ENCODE measurements around the gene WFIKKN2. TPM values are rescaled to one million over a fixed set of nuclear protein-coding genes. Genes with fewer than 3 reads are reported as not detected.

The WFIKKN2 gene
- polyA plus RNA-seq, 1 of the 3 experiments (the other 2 are of a cell fraction): not detected

DNA sequence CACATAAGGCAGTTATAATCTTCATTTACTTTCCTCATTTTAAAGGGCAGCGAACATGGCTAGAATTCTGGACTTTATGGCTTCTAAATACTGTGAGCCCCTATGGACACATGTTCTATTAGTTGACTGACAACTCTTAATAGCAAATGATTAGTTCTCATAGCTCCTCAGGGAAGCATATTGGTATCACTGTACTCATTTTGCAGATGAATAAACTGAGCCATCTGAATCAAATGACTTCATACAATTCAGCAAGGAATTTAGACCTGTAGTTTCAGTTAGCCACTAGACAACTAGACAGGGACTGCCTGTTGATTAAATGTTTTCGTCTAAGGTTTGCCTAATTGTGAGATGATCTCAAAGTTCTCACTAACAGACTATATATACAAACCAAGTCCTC lies 21.0 kb downstream of the WFIKKN2 start (continued):
- TF ChIP-seq NRF1 (IDR thresholded peaks at IDR 0.05; ENCODE audit: low read depth, low read length): no peak
- no peak for TF ChIP-seq RAD21 (IDR thresholded peaks at IDR 0.05; ENCODE audit: low read length)
- TF ChIP-seq USF1 (IDR thresholded peaks at IDR 0.05; ENCODE audit: borderline replicate concordance, low read depth): no peak
- TF ChIP-seq GABPA (IDR thresholded peaks at IDR 0.05; ENCODE audit: low read depth): no peak
- no peak for TF ChIP-seq POLR2AphosphoS5 (IDR thresholded peaks at IDR 0.05; ENCODE audit: low read depth, low read length)

DNA sequence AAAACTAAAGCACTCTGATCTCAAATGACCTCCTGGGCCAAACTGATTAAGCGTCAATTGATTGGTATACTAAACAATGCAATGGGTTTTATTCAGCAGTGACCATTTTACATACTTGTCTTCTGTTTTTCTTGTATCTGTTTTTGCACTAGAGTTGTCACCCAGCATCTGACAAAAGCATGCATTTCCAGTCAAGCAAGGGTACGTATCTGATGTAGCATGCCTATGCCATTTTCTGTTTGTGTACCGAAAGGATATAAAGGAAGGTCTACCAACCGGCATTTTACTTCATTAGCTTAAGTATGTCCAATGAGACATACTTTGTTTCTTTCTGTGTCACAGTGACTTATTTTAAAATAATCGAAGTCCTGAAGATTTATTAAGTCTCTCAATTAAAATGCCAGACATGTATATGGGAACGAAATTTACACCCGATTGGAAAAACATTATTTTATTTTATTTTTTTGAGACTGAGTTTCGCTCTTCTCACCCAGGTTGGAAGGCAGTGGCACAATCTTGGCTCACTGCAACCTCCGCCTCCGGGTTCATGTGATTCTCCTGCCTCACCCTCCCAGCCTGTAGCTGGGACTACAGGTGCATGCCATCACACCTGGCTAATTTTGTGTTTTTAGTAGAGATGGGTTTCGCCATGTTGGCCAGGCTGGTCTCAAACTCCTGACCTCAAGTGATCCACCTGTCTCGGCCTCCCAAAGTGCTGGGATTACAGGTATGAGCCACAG lies 23.3 kb downstream of the WFIKKN2 start:
- Histone ChIP-seq H4K20me1 (ENCODE audit: insufficient read depth) (peaks cover 18% of the 10 kb centered on the region), H2AFZ (ENCODE audit: low read depth) (no peak overlapping the region), H3K4me3 (ENCODE audit: low read depth in 2 of 2, low read length in 1 of 2) (no peak overlapping the region), H3F3A (replicated peaks; ENCODE audit: insufficient read depth) (peaks cover 11% of the 10 kb centered on the region), H3K27me3 (ENCODE audit: insufficient read depth) (no peaks in the 10 kb centered on the region), H3K9ac (no peak overlapping the region), H3K79me2 (ENCODE audit: insufficient read depth) (peaks cover 21% of the 10 kb centered on the region), H3K4me2 (no peak overlapping the region), H3K27ac (ENCODE audit: low read depth in 2 of 2, low read length in 1 of 2) (no peak overlapping the region), H3K36me3 (replicated peaks in 1 of 2; ENCODE audit: control insufficient read depth in 1 of 2, insufficient read depth in 2 of 2, low read length in 1 of 2) (peaks cover 26 to 29% of the 10 kb centered on the region in 2 experiments), H3K9me2 (no peaks in the 10 kb centered on the region), H3K4me1 (ENCODE audit: control insufficient read depth in 1 of 2, insufficient read depth in 2 of 2, low read depth in 1 of 2, low read length in 1 of 2) (peaks cover 2 to 13% of the 10 kb centered on the region in 2 experiments; a peak in 2 of 4 replicates), H3K9me3 (no peaks in the 10 kb centered on the region)
- ChIA-PET POLR2A (interaction anchor here (9.4 kb wide), 1 partner anchor 93 kb away, joined by 609 read pairs; no protein-coding TSS in a partner anchor), CTCF (interaction anchor here (1.0 to 26.2 kb wide), 8 partner anchors 8 to 188 kb away, joined by 3 to 820 read pairs (median 6); no protein-coding TSS in a partner anchor)
- 93% methylated on average over 12 of the region's 12 CpGs for WGBS (ENCODE audit: low lambda C conversion rate)
- TF ChIP-seq RFX5 (IDR thresholded peaks at IDR 0.05; ENCODE audit: low read length) (no peak), FOXJ3 (CRISPR knock-in tag; IDR thresholded peaks at IDR 0.05) (no peak), JUND (IDR thresholded peaks at IDR 0.05) (no peak), USF2 (IDR thresholded peaks at IDR 0.05; ENCODE audit: borderline replicate concordance, low read depth, low read length) (no peak), NRF1 (IDR thresholded peaks at IDR 0.05; ENCODE audit: low read depth, low read length) (no peak), MEF2A (IDR thresholded peaks at IDR 0.05; ENCODE audit: borderline replicate concordance, low read depth) (no peak), YY1 (IDR thresholded peaks at IDR 0.05; ENCODE audit: low read depth) (no peak), RAD21 (IDR thresholded peaks at IDR 0.05; ENCODE audit: low read length) (no peak), FOXM1 (IDR thresholded peaks at IDR 0.05; ENCODE audit: low read depth) (no peak), GATA2 (CRISPR knock-in tag; IDR thresholded peaks at IDR 0.05) (no peak), SMC3 (IDR thresholded peaks at IDR 0.05; ENCODE audit: low read depth, low read length) (no peak), MXI1 (IDR thresholded peaks at IDR 0.05; ENCODE audit: low read depth, low read length) (no peak), TEAD4 (IDR thresholded peaks at IDR 0.05; ENCODE audit: borderline replicate concordance, insufficient read depth) (no peak), TAF1 (IDR thresholded peaks at IDR 0.05; ENCODE audit: borderline replicate concordance, low read depth, low read length) (no peak)
- TF ChIP-seq, protein P1, sequence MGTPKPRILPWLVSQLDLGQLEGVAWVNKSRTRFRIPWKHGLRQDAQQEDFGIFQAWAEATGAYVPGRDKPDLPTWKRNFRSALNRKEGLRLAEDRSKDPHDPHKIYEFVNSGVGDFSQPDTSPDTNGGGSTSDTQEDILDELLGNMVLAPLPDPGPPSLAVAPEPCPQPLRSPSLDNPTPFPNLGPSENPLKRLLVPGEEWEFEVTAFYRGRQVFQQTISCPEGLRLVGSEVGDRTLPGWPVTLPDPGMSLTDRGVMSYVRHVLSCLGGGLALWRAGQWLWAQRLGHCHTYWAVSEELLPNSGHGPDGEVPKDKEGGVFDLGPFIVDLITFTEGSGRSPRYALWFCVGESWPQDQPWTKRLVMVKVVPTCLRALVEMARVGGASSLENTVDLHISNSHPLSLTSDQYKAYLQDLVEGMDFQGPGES (IDR thresholded peaks at IDR 0.05; ENCODE audit: low read depth, low read length): no peak
- TF ChIP-seq, protein P2, sequence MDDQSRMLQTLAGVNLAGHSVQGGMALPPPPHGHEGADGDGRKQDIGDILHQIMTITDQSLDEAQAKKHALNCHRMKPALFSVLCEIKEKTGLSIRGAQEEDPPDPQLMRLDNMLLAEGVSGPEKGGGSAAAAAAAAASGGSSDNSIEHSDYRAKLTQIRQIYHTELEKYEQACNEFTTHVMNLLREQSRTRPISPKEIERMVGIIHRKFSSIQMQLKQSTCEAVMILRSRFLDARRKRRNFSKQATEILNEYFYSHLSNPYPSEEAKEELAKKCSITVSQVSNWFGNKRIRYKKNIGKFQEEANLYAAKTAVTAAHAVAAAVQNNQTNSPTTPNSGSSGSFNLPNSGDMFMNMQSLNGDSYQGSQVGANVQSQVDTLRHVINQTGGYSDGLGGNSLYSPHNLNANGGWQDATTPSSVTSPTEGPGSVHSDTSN (IDR thresholded peaks at IDR 0.05): no peak
- TF ChIP-seq, protein P3, sequence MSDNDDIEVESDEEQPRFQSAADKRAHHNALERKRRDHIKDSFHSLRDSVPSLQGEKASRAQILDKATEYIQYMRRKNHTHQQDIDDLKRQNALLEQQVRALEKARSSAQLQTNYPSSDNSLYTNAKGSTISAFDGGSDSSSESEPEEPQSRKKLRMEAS (IDR thresholded peaks at IDR 0.05; ENCODE audit: low read depth): no peak
- TF ChIP-seq, protein P4, sequence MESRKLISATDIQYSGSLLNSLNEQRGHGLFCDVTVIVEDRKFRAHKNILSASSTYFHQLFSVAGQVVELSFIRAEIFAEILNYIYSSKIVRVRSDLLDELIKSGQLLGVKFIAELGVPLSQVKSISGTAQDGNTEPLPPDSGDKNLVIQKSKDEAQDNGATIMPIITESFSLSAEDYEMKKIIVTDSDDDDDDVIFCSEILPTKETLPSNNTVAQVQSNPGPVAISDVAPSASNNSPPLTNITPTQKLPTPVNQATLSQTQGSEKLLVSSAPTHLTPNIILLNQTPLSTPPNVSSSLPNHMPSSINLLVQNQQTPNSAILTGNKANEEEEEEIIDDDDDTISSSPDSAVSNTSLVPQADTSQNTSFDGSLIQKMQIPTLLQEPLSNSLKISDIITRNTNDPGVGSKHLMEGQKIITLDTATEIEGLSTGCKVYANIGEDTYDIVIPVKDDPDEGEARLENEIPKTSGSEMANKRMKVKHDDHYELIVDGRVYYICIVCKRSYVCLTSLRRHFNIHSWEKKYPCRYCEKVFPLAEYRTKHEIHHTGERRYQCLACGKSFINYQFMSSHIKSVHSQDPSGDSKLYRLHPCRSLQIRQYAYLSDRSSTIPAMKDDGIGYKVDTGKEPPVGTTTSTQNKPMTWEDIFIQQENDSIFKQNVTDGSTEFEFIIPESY (IDR thresholded peaks at IDR 0.05; ENCODE audit: borderline replicate concordance, low read depth): no peak
- no peak for DNase-seq
